ENCODE results near the gene ARHGAP40.
A peak's percentile ranks its signal among the peaks of the same experiment; 100 is the strongest.

Gene ARHGAP40

GRCh38 chr20:38685853-38686473 is 84.4 kb downstream of the ARHGAP40 start:
- DNase-seq: peak; percentile 42 to 55

GRCh38 chr20:38692436-38693411 is 91.1 kb downstream of the ARHGAP40 start:
- peak; percentile 58 to 61 for DNase-seq

GRCh38 chr20:38697306-38697705 is 95.7 kb downstream of the ARHGAP40 start:
- DNase-seq: no peak

- no peak for DNase-seq
These were observed 96.9 kb downstream of the ARHGAP40 start for GRCh38 chr20:38698541-38698940.

- no peak for DNase-seq
These were observed 98.5 kb downstream of the ARHGAP40 start for GRCh38 chr20:38700141-38700540.

All from activated CD4-positive, alpha-beta T cell treated with anti-CD3 and anti-CD28 coated beads, Interleukin-2, amount 50 U/mL, for 48 hours (primary cell).